ENCODE results near the gene PKM. TPM values are rescaled to one million over a fixed set of nuclear protein-coding genes. Genes with fewer than 3 reads are reported as not detected.

The PKM gene
- total RNA-seq, 1 experiment from 2014 or later = 1,809 TPM

GRCh38 chr15:72166716-72167417 lies 64.1 kb downstream of the PKM start:
- ChIA-PET CTCF (no interaction called here), POLR2A (ENCODE audit: unreplicated experiment) (no interaction called here)
- TF ChIP-seq CTCF (conservative IDR thresholded peaks at IDR 0.05) = no peak
- no peak for TF ChIP-seq EZH2 (IDR thresholded peaks at IDR 0.05; ENCODE audit: low read depth)
- H3F3A ChIP-seq (ENCODE audit: insufficient read depth, low read depth) = peaks cover 41% of the 10 kb centered on the region
- H3K36me3 ChIP-seq (ENCODE audit: low read depth) = peaks cover 22% of the 10 kb centered on the region
- BruUV-seq (replicated peaks) = no TSS peak
- intact Hi-C loops (cut with micrococcal nuclease; ENCODE audit: unreplicated experiment) = no loop called here
- no peak for DNase-seq
- H3K4me1 ChIP-seq (replicated peaks; ENCODE audit: insufficient read depth) = peaks cover 51% of the 10 kb centered on the region
- H4K20me1 ChIP-seq (ENCODE audit: insufficient read depth) = no peaks in the 10 kb centered on the region
- peaks cover 31% of the 10 kb centered on the region for H3K79me2 ChIP-seq (ENCODE audit: low read depth)
- H3K9me3 ChIP-seq (ENCODE audit: insufficient read depth, low read depth) = no peaks in the 10 kb centered on the region
- no peak overlapping the region for H2AFZ ChIP-seq
- H3K4me2 ChIP-seq = peak overlapping the region; percentile 99
- no peaks in the 10 kb centered on the region for H3K9me2 ChIP-seq (ENCODE audit: insufficient read depth)
- H3K27ac ChIP-seq = peak overlapping the region; percentile 96
- no peaks in the 10 kb centered on the region for H3K27me3 ChIP-seq (ENCODE audit: insufficient read depth, low read depth)
- H3K4me3 ChIP-seq = peak overlapping the region; percentile 66; the same call in 1 of the 2 replicates

DNA sequence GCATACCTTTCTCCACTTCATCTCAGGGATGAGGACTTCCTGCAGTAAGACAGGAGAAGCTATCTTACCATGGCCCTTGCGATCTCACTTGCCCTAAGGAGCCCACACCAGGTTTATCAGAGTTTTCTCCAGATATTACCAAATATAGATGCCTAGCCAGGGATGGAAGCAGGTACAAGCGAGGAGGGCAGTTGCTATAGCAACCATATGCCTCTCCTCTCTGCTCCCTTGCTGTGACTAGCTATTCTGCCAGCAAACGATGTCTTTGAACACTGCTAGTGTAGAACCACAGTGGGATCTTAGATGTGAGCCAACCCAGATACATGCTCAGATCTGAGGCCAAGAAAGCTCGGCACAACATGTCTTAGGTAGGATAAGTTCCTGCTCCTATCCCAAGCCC lies 67.3 kb downstream of the PKM start:
- TF ChIP-seq EZH2 (IDR thresholded peaks at IDR 0.05; ENCODE audit: low read depth) (no peak), CTCF (conservative IDR thresholded peaks at IDR 0.05) (no peak)
- DNase-seq = no peak
- Histone ChIP-seq H3K9me3 (ENCODE audit: insufficient read depth, low read depth) (no peaks in the 10 kb centered on the region), H3K4me2 (no peak overlapping the region), H3K9me2 (ENCODE audit: insufficient read depth) (no peaks in the 10 kb centered on the region), H3K4me3 (no peak overlapping the region), H3K27me3 (ENCODE audit: insufficient read depth, low read depth) (no peaks in the 10 kb centered on the region), H3K79me2 (ENCODE audit: low read depth) (peaks cover 26% of the 10 kb centered on the region), H3F3A (ENCODE audit: insufficient read depth, low read depth) (peaks cover 21% of the 10 kb centered on the region), H3K4me1 (replicated peaks; ENCODE audit: insufficient read depth) (peaks cover 23% of the 10 kb centered on the region), H4K20me1 (ENCODE audit: insufficient read depth) (no peaks in the 10 kb centered on the region), H3K36me3 (ENCODE audit: low read depth) (peaks cover 22% of the 10 kb centered on the region), H3K27ac (no peak overlapping the region), H2AFZ (no peak overlapping the region)
- POLR2A ChIA-PET (ENCODE audit: unreplicated experiment) = interaction anchor here (0.6 kb wide), 1 partner anchor 411 kb away, joined by 3 read pairs; no protein-coding TSS in a partner anchor
- CTCF ChIA-PET = no interaction called here
- BruUV-seq (replicated peaks) = no TSS peak
- intact Hi-C loops (cut with micrococcal nuclease; ENCODE audit: unreplicated experiment) = no loop called here

DNA sequence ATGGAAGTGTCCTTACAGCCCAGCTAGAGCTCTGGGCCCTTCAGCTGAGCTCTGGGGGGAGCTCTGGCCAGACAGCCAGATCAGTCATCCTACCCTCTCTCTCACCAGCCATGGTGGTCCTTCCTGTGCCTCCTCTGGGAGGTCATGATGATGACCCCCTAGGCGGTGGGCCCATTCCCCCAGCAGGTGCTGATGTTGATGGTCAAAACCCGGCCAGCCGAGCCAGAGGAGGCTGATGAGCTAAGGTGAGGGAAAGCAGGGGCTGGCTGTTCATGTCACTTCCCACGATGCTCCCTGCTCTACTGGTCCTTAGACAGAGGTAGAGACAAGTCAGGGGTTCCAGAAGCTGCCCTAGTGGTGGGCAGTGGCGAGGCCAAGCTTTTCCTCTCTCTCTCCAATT lies 68.4 kb downstream of the PKM start:
- Histone ChIP-seq H3K4me2 (no peak overlapping the region), H3K27ac (no peak overlapping the region), H3K27me3 (ENCODE audit: insufficient read depth, low read depth) (no peaks in the 10 kb centered on the region), H2AFZ (no peak overlapping the region), H3K79me2 (ENCODE audit: low read depth) (peaks cover 22% of the 10 kb centered on the region), H3K4me1 (replicated peaks; ENCODE audit: insufficient read depth) (peaks cover 13% of the 10 kb centered on the region), H3K4me3 (no peak overlapping the region), H3F3A (ENCODE audit: insufficient read depth, low read depth) (peaks cover 10% of the 10 kb centered on the region), H3K9me2 (ENCODE audit: insufficient read depth) (no peaks in the 10 kb centered on the region), H3K9me3 (ENCODE audit: insufficient read depth, low read depth) (no peaks in the 10 kb centered on the region), H4K20me1 (ENCODE audit: insufficient read depth) (no peaks in the 10 kb centered on the region), H3K36me3 (ENCODE audit: low read depth) (peaks cover 22% of the 10 kb centered on the region)
- TF ChIP-seq CTCF (conservative IDR thresholded peaks at IDR 0.05) (no peak), EZH2 (IDR thresholded peaks at IDR 0.05; ENCODE audit: low read depth) (no peak)
- no peak for DNase-seq
- no TSS peak for BruUV-seq (replicated peaks)
- intact Hi-C loops (cut with micrococcal nuclease; ENCODE audit: unreplicated experiment) = no loop called here
- ChIA-PET CTCF (no interaction called here), POLR2A (ENCODE audit: unreplicated experiment) (interaction anchor here (0.6 kb wide), 1 partner anchor 70 kb away, joined by 3 read pairs; no protein-coding TSS in a partner anchor)
